GM12801 (cell line): ENCODE data around the gene ACADVL.

ENCODE experiments used
- TF ChIP-seq, protein P1 (sequence below): IDR thresholded peaks from one replicate; pipeline ENCODE4 v1.5.1; 2011; ENCODE audit warnings: control low read depth; ENCODE audit not compliant: insufficient read length; ENCODE audit errors: extremely low read depth

ACADVL gene

DNA sequence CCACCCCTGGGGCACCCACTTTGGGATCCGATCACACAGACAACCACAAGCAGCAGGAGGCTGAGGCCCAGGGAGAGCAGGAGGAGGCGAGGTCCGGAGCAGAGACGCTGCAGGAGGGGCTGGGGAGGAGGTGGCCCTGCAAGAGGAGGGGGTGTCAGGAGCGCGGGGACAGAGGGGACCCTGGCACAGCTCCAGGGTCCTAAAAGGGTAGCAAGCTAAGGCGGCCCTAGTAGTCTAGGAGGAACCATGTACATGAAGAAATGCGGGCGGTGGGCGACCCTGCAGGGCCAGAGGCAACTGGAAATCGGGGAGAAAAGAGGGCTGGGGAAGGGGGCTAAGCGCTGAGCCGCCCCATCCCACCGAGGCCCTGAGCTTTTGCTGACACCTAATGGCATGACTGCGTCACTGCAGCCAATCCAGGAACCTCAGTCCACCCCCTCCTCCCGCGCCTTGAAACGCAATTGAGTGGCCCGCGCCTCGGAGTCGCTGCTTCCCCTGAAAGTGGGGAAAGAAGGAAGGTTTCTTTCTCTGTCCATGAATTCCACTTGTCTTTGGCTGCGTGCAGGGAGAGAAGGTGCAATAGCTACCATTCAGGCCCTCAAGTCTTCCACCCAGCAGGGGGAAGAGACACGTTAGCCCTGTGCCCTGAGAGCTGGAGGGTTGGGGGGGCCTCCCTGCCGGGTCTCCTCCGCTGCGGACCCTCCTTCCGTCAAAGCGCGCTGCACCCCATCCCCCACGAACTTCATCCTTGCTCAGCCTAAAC, 42.4 kb upstream of the ACADVL start:
- TF ChIP-seq, protein P1, sequence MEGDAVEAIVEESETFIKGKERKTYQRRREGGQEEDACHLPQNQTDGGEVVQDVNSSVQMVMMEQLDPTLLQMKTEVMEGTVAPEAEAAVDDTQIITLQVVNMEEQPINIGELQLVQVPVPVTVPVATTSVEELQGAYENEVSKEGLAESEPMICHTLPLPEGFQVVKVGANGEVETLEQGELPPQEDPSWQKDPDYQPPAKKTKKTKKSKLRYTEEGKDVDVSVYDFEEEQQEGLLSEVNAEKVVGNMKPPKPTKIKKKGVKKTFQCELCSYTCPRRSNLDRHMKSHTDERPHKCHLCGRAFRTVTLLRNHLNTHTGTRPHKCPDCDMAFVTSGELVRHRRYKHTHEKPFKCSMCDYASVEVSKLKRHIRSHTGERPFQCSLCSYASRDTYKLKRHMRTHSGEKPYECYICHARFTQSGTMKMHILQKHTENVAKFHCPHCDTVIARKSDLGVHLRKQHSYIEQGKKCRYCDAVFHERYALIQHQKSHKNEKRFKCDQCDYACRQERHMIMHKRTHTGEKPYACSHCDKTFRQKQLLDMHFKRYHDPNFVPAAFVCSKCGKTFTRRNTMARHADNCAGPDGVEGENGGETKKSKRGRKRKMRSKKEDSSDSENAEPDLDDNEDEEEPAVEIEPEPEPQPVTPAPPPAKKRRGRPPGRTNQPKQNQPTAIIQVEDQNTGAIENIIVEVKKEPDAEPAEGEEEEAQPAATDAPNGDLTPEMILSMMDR: no peak

DNA sequence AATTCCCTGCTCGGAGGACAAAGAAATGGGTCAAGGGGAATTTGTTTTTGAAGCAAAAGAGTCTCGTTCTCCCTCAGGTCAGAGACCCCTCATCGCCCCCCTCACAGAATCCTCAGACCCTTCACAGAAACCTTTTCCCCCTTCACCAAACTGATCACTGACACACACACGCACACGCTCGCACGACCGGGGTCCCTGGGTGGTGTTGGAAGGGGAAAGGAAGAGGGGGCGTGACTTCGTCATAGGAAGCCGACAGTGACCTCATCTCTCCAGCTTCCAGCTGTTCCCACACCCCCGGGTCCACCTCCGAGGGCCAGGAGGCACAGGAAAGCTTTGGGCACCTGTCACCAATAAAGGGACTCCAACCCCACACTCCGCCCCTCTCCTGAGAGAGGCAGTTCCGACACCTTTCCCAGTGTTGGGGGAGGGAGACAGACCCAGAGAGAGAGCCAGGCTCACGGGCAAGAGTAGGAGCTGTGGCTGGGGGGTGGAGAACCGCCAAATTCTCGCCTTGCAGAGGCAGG, 41.7 kb upstream of the ACADVL start:
- TF ChIP-seq, protein P1: no peak

DNA sequence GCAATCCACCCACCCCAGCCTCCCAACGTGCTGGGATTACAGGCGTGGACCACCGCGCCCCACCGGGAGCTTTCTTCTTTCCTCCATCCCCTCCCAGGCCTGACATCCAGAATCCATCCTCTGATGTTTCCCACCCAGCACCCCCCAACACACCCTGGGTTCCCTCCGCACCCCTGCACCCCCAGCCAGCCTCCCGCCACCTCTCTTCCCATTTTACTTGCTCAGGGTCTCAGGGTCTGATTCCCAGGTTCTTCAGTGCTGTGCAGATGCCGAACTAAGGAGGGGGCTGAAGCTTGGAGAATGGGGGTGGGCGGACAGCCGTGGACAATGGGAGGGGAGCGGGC, 40.8 kb upstream of the ACADVL start:
- TF ChIP-seq, protein P1: no peak

DNA sequence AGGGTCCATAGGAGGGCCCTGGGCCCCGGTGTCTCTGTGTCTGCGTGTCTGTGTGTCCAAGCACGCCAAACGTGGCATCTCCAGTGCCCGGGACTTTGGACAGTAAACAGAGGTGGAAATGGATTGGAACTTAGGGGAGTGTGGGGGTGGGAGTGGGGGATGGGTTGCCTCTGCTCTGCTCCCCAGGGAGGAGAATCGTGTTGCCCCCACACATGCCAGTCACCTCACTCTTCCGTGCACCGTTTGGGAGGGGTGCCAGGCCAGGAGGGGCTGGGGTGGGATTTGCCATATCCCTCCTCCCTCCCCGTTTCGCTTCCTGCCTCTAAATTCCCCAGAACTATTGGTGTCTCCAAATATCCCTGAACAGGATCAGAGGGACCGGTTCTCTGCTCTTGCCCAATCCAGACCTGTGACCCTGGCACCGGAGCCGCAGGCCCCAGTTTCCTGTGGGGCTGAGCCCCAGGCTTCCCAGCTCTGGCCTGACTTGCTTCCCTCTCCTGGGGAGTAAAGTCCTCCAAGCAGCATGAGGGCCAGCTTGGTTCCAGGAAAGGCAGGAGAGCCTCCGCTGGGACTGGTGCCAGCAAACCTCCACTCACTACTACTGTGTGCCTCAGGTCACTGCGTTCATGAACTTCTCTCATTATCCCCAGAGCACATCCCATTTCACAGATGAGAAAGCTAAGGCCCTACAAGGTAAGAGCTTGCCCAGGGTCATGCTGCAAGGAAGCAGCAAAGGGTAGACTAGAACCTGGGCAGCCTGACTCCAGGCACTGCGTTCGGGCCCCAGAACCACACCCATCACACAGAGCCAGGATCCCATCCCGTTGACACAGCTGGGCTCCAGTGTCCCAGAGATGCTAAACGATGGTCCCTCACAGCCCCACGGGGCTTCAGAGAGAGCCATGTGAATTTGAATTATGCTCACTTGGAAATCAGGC, 40.2 kb upstream of the ACADVL start, which contains the start of gene ASGR1:
Gene ASGR1 (minus strand): TSS at position 54 of the 938 bp plus-strand sequence. CDS start 807 bp downstream, outside the sequence.
- TF ChIP-seq, protein P1: no peak

DNA sequence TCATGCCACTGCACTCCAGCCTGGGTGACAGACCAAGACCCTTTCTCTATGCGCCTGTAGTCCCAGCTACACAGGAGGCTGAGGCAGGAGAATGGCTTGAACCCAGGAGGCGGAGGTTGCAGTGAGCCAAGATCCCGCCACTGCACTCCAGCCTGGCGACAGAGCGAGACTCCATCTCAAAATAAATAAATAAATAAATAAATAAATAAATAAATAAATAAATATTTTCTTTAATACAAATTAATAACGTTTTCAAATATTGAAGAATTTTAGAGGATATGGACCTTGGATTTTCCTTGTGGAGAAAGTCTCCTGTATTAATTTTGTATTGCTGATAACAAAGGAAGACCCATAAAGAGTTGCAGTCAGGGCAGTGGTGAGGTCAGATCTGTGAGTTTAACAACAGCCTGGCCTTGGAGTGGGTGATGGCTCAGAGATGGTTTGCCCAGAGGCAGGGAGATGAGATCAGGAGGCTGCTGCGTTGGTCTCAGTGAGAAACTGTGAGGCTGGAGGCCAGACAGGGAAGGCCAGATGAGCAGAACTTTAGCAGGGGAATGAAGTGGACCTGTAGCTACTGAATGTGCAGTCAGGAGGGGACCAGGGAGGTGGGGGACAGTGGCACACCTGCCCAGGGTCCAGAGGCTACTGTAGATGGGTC, 36.2 kb upstream of the ACADVL start:
- TF ChIP-seq, protein P1: no peak

DNA sequence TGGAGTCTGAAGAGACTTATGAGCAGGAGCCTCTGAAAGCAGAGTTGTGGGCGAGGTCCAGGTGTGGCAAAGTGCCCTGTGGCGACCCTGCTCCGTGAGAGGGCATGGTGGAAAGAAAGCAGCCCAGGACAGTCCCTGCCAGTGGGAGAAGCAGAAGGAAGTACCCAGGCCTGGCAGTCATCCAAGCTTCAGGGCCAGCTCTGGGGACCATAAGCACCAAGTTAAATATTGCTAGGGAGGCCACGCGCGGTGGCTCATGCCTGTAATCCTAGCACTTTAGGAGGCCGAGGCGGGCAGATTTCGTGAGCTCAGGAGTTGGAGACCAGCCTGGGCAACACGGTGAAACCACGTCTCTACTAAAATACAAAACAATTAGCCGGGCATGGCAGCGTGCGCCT, 35.6 kb upstream of the ACADVL start:
- TF ChIP-seq, protein P1: no peak

DNA sequence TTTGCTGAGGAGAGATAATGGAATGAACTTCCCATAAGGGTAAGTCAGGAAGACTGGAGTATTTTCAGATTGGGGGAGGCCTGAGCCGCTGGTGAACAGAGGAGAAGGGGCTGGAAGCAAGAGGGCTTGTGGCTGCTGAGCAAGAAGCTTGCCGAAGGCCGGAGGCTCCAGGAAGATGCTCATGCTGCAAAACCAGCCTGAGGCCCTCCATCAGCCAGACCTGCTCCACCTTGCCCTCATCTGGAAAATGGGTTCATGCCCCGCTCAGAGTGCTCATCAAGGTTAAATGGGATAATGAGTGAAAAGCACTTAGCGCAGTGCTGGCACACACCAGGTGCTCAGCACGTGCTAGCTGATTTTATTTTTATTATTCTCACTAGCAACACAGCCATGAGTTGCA, 35.1 kb upstream of the ACADVL start:
- TF ChIP-seq, protein P1: no peak
